HG03439 (cell line): ENCODE data around the gene PPP1R7.
"Not testable (repeated sequence)": the region's sequence is repeated elsewhere in the genome, so short reads cannot be mapped to it uniquely, and the experiment has no call there.

Source experiments
- ATAC-seq: cut with Tn5 transposase; IDR thresholded peaks from one replicate; pipeline ENCODE4 v1.9.1; 2021; ENCODE audit warnings: mild to moderate bottlenecking, moderate library complexity; ENCODE audit not compliant: unreplicated experiment

The PPP1R7 gene

GRCh38 chr2:241190291-241190981 lies 40.2 kb downstream of the PPP1R7 start:
- ATAC-seq = no peak

- no peak for ATAC-seq
Measured at GRCh38 chr2:241191081-241191480, 40.8 kb downstream of the PPP1R7 start.

GRCh38 chr2:241193271-241193670 lies 43.0 kb downstream of the PPP1R7 start:
- no peak for ATAC-seq

GRCh38 chr2:241194811-241195210 lies 44.5 kb downstream of the PPP1R7 start:
- ATAC-seq = no peak

- no peak for ATAC-seq
Measured at GRCh38 chr2:241195506-241196130, 45.4 kb downstream of the PPP1R7 start.

GRCh38 chr2:241197246-241197645 lies 47.0 kb downstream of the PPP1R7 start:
- ATAC-seq = not testable (repeated sequence)

- ATAC-seq = no peak
Measured at GRCh38 chr2:241197947-241198346, 47.7 kb downstream of the PPP1R7 start.

- no peak for ATAC-seq
Measured at GRCh38 chr2:241198381-241199279, 48.4 kb downstream of the PPP1R7 start.

GRCh38 chr2:241199286-241199685 lies 49.0 kb downstream of the PPP1R7 start:
- ATAC-seq = no peak

- ATAC-seq = no peak
Measured at GRCh38 chr2:241199897-241200821, 49.9 kb downstream of the PPP1R7 start.

GRCh38 chr2:241200822-241201395 lies 50.6 kb downstream of the PPP1R7 start:
- ATAC-seq = no peak

GRCh38 chr2:241201445-241202267 lies 51.4 kb downstream of the PPP1R7 start:
- ATAC-seq = no peak

- ATAC-seq = no peak
Measured at GRCh38 chr2:241202268-241202585, 52.0 kb downstream of the PPP1R7 start.

- no peak for ATAC-seq
Measured at GRCh38 chr2:241202681-241203080, 52.4 kb downstream of the PPP1R7 start.

- no peak for ATAC-seq
Measured at GRCh38 chr2:241203218-241204009, 53.1 kb downstream of the PPP1R7 start.

GRCh38 chr2:241204010-241204384 lies 53.7 kb downstream of the PPP1R7 start:
- ATAC-seq = no peak

GRCh38 chr2:241204490-241204889 lies 54.2 kb downstream of the PPP1R7 start:
- ATAC-seq = no peak

GRCh38 chr2:241205086-241205485 lies 54.8 kb downstream of the PPP1R7 start:
- no peak for ATAC-seq

- ATAC-seq = no peak
Measured at GRCh38 chr2:241207151-241207550, 56.9 kb downstream of the PPP1R7 start.
